ENCODE data around the gene RTBDN.

GRCh38 chr19:12873891-12874745, 39.7 kb upstream of the RTBDN start:
- TF ChIP-seq EZH2phosphoT487 (IDR thresholded peaks at IDR 0.05; ENCODE audit: borderline replicate concordance, low read length) (no peak), CTCF (IDR thresholded peaks at IDR 0.05; ENCODE audit: low read depth, low read length, poor library complexity, severe bottlenecking) (no peak)
